HG03064 (cell line): Measurements from ENCODE around the gene CDHR4.
"Not testable (repeated sequence)": the region's sequence is repeated elsewhere in the genome, so short reads cannot be mapped to it uniquely, and the experiment has no call there.

Experiments
- ATAC-seq: cut with Tn5 transposase; IDR thresholded peaks from one replicate; pipeline ENCODE4 v1.9.1; 2021; ENCODE audit warnings: low read depth; ENCODE audit not compliant: unreplicated experiment

Gene CDHR4

DNA sequence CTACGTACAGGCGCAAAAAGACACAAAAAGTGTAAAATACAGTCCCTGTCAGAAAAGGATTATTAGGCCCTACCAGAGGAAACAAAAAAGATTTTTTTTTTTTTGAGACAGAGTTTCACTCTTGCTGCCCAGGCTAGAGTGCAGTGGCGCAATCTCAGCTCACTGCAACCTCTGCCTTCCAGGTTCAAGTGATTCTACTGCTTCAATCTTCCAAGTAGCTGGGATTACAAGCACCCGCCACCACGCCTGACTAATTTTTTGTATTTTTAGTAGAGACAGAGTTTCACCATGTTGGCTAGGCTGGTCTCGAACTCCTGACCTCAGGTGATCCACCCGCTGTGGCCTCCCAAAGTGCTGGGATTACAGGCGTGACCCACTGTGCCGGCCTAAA, 18.7 kb downstream of the CDHR4 start:
- ATAC-seq: not testable (repeated sequence)

DNA sequence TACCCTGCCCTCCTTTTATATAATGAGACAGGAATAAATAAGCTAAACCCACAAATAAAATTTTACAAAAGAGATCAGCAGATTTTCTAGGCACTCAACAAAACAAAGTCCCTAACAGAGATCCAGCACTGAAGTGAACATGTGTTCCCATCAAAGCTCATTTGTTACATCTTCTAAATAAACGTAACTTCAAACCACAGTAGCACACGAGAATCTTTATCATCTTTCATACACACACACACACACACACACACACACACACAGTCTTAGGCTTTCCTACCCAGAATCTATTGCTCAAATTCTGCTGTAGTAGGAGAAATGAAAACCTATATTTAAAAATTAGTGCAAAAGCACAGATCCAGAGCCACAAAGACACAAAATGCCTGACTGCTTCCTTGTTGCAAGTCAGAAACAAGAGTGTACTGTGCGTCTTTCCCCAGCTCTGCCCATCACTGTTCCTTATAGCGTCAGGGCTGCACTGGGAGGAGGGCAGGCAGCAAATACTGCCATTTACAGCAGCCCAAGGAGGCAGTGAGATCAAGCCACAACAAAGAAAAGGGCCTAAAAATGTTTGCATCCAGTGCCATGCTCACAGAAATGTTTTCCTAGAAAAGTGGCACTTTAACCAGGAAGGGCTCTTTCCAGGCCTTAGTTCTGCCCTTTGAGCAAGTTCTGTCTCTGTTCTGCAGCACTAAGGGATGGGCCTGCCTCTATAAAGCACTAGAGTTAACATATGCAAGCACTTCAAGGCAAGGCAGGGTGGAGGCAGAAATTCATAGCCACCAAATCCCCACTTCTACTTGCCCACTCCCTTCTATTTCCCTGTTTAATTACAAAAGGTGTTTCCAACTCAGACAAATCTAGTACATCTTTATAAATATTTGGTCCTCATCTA, 19.3 kb downstream of the CDHR4 start:
- ATAC-seq: no peak

DNA sequence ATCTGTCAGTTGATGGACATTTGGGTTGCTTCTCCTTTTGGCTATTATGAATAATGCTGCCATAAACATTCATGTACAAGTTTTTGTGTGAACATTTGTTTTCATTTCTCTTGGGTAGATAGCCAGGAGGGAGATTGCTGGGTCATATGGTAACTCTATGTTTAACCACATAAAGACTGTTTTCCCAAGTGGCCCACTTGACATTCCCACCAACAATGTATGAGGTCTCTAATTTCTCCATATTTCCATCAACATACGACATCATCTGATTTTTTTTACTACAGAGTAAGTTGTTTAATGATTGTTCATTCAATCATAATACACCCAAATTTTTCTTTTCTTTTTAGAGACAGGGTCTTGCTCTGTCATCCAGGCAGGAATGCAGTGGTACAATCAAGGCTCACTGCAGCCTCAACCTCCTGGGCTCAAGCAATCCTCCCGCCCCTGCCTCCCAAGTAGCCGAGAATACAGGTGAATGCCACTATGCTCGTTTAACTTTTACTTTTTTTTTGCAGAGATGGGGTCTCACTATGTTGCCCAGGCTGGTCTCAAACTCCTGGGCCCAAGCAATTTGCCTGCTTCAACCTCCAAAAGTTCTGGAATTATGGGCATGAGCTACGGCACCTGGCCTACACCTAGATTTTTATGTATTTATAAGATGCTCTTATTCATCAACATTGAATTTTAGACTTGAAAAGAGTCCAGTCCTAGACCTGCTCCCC, 20.2 kb downstream of the CDHR4 start:
- ATAC-seq: no peak

DNA sequence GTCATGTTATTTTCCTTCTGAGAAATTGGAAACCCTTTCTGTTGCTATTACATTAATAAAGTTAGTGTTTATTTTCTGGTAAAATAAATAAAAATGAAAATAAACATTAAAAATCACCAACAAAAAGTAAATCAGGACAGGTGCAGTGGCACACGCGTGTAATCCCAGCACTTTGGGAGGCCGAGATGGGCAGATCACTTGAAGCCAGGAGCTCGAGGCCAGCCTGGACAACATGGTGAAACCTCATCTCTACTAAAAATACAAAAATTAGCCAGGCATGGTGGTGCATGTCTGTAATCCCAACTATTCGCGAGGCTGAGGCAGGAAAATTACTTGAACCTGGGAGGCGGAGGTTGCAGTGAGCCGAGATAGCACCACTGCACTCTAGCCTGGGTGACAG, 23.6 kb downstream of the CDHR4 start:
- not testable (repeated sequence) for ATAC-seq

DNA sequence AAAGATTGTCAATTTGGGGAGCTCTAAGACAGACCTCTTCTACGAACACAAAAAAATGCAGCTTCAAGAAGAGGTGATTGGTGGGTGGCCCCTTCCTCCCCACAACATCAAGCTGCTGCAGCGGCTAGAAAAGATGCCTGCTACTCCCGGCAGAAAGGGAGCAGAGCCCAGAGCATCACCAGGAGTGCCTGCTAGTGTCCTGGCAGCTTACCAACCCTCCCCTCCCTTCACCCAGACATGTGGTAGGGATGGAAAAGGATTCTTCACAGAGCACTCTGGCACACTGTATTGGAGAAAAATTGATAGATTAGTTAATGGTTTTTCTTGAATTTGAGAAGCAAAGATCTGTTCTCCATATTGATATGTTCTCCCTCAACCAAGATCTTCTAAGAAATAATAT, 24.1 kb downstream of the CDHR4 start:
- ATAC-seq: no peak

DNA sequence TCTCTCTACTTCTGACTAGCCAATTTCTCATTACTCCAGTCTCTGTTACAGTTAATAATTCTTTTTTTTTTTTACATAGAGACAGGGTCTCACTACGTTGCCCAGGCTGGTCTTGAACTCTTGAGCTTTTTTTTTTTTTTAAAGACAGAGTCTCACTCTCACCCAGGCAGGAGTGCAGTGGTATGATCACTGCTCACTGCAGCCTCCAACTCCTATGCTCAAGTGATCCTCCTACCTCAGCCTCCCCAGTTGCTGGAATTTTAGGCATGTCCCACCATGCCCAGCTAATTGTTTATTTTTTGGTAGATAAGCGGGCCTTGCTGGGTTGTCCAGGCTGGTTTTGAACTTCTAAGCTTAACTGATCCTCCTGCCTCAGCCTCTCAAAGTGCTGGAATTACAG, 27.0 kb downstream of the CDHR4 start:
- no peak for ATAC-seq

DNA sequence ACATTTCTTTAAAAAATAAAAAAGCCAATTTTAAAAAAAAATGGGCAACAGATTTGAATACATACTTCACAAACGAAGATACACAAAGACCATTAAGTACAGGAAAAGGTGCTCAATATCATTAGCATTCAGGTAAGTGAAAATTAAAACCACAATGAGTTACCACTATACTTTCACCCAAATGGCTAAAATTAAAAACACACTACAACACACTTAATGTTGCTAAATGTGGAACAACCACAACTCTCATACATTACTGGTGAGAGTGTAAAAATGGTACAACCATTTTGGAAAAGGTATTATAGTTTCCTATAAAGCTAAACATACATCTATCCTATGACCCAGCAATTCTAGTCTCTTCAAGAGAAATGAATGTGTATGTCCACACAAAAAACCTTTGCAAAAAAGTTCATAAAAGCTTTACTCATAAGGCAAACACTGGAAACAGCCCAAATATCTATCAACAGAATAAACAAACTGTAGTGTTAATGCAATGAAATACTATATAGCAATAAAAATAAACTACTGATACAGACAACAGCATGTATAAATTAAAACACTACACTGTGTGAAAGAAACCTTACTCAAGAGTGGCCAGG, 28.2 kb downstream of the CDHR4 start:
- ATAC-seq: no peak

DNA sequence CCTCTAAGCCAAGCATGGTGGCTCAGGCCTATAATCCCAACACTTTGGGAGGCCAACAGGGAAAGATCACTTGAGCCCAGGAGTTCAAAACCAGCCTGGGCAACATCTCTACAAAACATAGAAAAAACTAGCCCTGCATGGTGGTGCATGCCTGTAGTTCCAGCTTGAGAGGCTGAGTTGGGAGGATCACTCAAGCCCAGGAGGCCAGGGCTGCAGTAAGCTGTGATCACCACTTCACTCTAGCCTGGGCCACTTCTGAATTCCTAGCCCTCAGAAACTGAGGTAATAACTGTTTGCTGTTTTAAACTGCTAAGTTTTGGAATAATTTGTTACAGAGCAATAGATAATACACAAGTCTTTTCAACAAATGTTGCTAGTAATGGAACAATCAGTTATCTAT, 29.7 kb downstream of the CDHR4 start:
- ATAC-seq: no peak

DNA sequence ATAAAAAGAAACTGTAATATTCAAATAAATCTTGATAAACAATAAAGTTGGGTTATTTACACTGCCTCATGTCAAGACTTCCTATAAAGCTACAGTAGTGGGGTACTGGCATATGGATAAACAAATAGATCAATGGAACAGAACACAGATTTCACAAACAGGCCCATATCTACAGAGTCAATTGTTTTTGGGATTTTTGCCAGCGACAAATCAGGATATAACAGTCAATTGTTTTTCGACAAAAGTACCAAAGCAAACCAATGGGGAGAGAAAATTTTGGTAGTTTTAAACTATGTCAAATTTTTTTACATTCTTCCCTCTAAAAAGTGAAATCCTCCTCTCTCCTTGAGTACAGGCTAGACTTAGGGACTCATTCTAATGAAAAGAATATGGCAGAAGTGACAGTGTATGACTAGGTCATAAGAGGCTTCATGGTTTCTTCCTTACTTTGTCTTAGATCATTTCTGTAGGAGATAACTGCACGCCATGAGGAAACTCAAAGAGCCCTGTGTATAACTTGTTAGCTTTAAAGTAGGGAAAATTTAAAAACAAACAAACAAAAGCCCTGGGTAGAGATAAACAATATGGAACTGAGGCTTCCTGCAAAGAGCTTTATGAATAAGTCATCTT, 30.3 kb downstream of the CDHR4 start:
- no peak for ATAC-seq

DNA sequence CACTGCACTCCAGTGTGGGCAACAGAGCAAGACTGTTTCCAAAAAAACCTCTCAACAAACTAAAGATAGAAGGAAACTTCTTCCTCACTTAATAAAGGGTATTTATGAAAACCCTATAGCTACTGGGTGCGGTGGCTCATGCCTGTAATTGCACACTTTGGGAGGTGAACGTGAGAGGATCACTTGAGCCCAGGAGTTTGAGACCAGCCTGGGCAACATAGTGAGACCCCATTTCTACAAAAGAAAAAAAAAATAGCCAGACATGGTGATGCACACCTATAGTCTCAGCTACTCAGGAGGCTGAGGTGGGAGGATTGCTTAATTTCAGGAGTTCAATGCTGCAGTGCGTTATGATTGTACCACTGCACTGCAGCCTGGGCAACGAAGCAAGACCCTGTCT, 35.7 kb downstream of the CDHR4 start:
- no peak for ATAC-seq

DNA sequence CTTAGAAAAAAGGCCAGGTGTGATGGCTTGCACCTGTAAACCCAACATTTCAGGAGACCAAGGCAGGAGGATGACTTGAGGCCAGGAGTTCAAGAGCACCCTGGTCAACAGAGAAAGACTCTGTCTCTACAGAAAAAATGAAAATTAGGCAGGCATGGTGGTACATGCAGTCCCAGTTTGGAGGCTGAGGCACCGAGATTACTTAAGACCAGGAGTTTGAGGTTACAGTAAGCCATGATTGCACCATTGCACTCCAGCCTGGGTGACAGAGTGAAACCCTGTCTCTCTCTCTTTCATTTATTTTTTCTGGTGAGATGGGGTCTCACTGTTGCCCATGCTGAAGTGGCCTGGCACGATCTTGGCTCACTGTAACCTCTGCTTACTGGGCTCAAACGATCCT, 38.0 kb downstream of the CDHR4 start:
- no peak for ATAC-seq

DNA sequence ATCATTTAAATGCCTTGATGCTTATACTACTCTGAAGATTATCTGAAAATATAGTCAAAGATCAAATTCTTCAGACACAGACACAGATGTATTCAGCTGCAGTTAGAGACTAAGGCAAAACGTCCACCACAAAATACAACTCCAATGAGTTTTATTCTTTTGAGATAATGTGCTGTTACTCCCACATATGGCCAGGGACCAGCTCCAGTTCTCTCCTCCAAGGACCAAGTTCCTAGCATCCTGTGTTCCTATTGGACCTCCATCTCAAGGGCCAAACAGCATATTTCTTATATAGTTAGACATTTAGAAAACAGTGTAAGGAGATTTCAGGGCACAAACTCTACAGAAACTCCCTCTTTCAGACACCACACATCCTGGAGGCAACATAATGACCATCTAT, 40.4 kb downstream of the CDHR4 start:
- no peak for ATAC-seq

DNA sequence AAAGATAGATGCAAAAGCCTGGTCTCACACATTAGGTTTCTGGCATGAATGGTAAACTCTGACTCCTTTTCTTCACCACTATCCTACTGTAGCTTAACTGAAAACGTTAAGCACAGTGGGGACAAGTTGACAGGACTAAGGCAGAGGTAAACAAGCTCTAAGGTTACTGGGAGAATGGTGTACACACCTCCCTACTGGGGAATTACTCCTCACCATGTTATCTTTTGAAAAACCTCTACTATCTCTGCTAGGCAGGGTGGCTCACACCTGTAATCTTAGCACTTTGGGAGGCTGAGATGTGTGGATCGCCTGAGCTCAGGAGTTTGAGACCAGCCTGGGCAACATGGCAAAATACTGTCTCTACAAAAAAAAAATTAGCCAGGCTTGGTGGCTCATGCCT, 42.5 kb downstream of the CDHR4 start:
- ATAC-seq: no peak

DNA sequence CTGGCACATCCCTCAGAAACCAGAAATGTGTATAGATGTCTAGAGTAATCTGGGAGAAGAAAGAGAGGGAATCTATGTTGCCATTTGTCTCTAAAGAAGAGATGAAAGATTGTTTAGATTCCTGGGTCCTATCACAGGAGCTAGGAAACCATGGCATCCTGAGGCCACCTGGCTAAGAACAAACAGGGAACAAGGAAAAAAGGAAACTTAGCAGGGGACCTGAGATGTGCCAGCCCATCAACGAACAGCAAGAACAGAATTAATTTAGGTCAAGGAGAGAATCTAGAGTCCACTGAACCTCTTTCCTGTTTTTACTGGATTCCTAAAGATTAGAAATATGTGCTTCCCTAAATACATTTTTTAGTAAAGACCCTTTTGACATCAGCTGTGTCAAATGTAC, 43.6 kb downstream of the CDHR4 start:
- ATAC-seq: no peak

DNA sequence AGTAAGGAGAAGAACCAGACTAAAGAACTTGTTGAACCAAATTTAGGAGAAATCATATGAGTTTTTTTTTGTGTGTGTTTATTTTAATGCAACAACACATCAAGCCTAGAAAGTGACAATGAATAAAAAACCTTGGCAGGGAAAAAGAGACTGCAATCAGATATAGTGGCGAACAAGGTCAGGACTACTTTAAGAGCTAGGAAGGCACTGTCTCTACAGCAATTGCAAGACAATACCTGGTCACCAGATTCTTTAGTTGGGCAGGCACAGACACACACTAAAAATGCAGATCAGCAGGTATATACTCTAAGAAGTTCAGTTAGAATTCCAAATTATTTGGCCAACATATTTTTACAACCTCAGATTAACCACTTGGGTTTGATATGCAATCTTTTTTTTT, 45.1 kb downstream of the CDHR4 start:
- no peak for ATAC-seq

DNA sequence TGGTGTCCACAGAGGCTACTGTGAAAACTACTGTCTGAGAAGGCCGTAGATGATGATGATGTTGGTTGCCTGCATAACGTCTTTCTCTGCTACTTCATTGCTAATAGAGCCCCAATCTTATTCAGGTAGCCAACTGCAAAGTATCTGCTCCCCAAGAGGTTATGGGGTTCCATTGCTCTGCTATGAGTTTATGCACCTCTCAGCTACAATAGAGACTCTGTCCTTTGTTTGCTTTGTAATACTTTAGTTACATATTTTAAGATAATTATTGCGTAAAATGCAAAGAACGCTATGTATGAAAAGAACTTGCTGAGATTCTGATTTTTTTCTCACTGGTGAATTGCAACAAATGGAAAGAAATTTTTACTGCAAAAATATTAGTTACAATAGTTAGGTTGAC, 48.2 kb downstream of the CDHR4 start:
- no peak for ATAC-seq

DNA sequence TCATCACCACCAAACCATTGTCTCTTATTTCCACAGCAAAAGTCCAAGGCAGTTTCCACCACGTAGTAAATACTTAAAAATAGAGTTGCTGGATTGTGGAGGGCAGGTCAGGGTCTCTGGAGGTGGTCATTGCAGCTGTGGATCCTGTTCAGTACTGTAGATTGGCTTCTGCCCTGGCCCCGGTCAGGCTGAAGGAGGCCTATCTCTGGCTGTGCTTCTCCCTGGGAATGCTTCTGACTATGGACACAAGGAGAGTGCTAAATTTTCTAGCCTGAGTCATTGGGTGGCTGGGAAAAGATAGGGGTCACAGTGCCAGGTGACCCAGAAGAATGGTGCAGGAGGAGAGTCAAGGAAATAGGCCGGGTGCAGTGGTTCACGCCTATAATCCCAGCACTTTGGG, 49.6 kb downstream of the CDHR4 start:
- ATAC-seq: no peak

DNA sequence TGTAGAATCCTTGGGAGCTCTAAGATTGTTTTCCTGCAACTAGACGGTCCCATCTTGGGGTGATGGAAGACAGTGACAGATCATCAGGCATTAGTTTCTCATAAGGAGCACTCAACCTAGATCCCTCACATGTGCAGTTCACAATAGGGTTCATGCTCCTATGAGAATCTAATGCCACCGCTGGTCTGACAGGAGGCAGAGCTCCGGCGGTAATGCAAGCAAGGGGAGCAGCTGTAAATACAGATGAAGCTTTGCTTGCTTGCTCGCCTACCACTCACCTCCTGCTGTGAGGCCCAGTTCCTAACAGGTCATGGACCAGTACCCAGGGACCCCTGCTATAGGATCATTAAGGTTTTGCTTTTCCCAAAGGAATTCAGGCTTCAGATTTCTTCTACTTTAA, 50.8 kb downstream of the CDHR4 start:
- not testable (repeated sequence) for ATAC-seq

DNA sequence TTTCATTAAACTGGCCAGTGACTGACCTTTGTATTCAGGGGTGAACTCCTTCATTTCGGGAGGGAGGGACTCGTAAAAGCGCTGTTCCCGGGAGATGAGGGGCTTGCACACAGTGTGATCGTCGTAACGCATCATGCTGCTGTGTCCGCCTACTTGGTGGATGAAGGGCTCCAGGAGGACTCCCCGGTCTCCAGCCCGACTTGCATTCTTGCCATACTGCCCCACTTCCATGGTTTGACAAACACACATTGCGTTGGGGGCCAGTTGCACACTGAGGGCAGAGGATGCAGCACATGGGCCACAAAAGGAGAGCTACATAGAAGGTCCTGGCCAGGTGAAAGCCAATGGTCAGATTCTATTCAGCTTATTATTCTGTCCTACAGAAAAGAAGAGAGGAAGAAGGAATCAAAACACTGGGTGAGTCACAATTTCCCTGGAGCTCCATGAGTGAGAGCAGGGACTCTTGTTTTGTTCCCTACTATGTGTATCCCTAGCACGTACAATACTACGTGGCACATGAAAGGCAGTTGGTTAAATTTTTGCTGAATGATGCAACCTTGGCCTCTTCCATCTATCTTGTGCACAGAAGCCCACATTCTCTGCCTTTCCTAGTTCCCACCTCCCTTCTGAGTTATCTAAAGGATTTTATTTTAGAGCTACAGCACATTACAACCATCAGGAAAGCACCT, 51.7 kb downstream of the CDHR4 start:
- ATAC-seq: no peak

DNA sequence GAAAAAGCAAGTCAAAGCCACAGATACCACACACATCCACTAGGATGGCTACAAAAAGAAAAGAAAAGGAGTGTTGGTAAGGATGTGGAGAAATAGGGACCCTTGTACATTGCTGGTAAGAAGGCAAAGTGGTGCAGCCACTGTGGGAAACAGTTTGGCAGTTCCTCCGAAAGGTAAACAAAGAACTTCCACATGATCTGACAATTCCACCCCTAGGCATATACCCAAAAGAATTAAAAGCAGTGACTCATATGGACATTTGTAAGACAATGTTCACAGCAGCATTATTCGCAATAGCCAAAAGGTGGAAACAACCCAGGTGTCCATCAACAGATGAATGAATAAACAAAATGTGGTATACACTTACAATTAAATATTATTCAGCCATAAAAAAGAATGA, 53.7 kb downstream of the CDHR4 start:
- ATAC-seq: no peak
